ENCODE measurements around the gene B3GALT6. TPM values are rescaled to one million over a fixed set of nuclear protein-coding genes. Genes with fewer than 3 reads are reported as not detected.

B3GALT6 gene
- total RNA-seq, 1 experiment from 2014 or later = 46.4 TPM

GRCh38 chr1:1215881-1216605 lies 16.0 kb upstream of the B3GALT6 start:
- peaks cover 2% of the 10 kb centered on the region; the same call in 1 of the 2 replicates for H3K36me3 ChIP-seq (ENCODE audit: control insufficient read depth, insufficient read depth, low read length)
- H3K4me3 ChIP-seq (ENCODE audit: low read depth in 2 of 2, low read length in 2 of 2) = no peak overlapping the region
- intact Hi-C loops (cut with micrococcal nuclease; ENCODE audit: unreplicated experiment) = no loop called here
- ChIA-PET POLR2A (interaction anchor here (0.5 kb wide), 1 partner anchor 36 kb away, joined by 5 read pairs; no protein-coding TSS in a partner anchor), CTCF (no interaction called here)
- no peaks in the 10 kb centered on the region for H3K9me3 ChIP-seq (ENCODE audit: control insufficient read depth, insufficient read depth, low read depth, low read length)
- TF ChIP-seq POLR2AphosphoS5 (IDR thresholded peaks at IDR 0.05; ENCODE audit: low read depth, low read length) (no peak), TCF7L2 (IDR thresholded peaks at IDR 0.05; ENCODE audit: low read depth, low read length) (no peak), REST (IDR thresholded peaks at IDR 0.05; ENCODE audit: insufficient read depth in 1 of 2, low read depth in 2 of 2, low read length in 1 of 2) (no peak), SIN3A (IDR thresholded peaks at IDR 0.05; ENCODE audit: borderline replicate concordance, insufficient read depth, low read depth, low read length) (no peak)
- TF ChIP-seq, protein P1, sequence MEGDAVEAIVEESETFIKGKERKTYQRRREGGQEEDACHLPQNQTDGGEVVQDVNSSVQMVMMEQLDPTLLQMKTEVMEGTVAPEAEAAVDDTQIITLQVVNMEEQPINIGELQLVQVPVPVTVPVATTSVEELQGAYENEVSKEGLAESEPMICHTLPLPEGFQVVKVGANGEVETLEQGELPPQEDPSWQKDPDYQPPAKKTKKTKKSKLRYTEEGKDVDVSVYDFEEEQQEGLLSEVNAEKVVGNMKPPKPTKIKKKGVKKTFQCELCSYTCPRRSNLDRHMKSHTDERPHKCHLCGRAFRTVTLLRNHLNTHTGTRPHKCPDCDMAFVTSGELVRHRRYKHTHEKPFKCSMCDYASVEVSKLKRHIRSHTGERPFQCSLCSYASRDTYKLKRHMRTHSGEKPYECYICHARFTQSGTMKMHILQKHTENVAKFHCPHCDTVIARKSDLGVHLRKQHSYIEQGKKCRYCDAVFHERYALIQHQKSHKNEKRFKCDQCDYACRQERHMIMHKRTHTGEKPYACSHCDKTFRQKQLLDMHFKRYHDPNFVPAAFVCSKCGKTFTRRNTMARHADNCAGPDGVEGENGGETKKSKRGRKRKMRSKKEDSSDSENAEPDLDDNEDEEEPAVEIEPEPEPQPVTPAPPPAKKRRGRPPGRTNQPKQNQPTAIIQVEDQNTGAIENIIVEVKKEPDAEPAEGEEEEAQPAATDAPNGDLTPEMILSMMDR (IDR thresholded peaks at IDR 0.05) = no peak
- no peak for DNase-seq (ENCODE audit: low read depth, low spot score)
- peak; percentile 24; the same call in 1 of the 2 replicates for ATAC-seq
- H3K4me1 ChIP-seq (ENCODE audit: control insufficient read depth, insufficient read depth, low read length) = no peaks in the 10 kb centered on the region
- no peaks in the 10 kb centered on the region for H3K27me3 ChIP-seq (ENCODE audit: control insufficient read depth, insufficient read depth, low read length)
- in situ Hi-C loops (cut with HindIII; ENCODE audit: low pct_unique_long_range_greater_than_20kb, low sequenced_read_pairs) = no loop called here
- no TSS peak for BruUV-seq (replicated peaks)
- no peak overlapping the region for H3K27ac ChIP-seq (ENCODE audit: low read length)

GRCh38 chr1:1216770-1217620 lies 15.0 kb upstream of the B3GALT6 start:
- in situ Hi-C loops (cut with HindIII; ENCODE audit: low pct_unique_long_range_greater_than_20kb, low sequenced_read_pairs) (no loop called here), intact Hi-C loops (cut with micrococcal nuclease; ENCODE audit: unreplicated experiment) (no loop called here)
- no peaks in the 10 kb centered on the region for H3K4me1 ChIP-seq (ENCODE audit: control insufficient read depth, insufficient read depth, low read length)
- H3K4me3 ChIP-seq (ENCODE audit: low read depth in 2 of 2, low read length in 2 of 2) = no peak overlapping the region
- no peak overlapping the region for H3K27ac ChIP-seq (ENCODE audit: low read length)
- DNase-seq (ENCODE audit: low read depth, low spot score) (no peak), ATAC-seq (no peak)
- TF ChIP-seq, protein P1 (IDR thresholded peaks at IDR 0.05) = no peak
- no peak for TF ChIP-seq POLR2AphosphoS5 (IDR thresholded peaks at IDR 0.05; ENCODE audit: low read depth, low read length)
- no peak for TF ChIP-seq TCF7L2 (IDR thresholded peaks at IDR 0.05; ENCODE audit: low read depth, low read length)
- TF ChIP-seq REST (IDR thresholded peaks at IDR 0.05; ENCODE audit: insufficient read depth in 1 of 2, low read depth in 2 of 2, low read length in 1 of 2) = no peak
- TF ChIP-seq SIN3A (IDR thresholded peaks at IDR 0.05; ENCODE audit: borderline replicate concordance, insufficient read depth, low read depth, low read length) = no peak
- peaks cover 2% of the 10 kb centered on the region; the same call in 1 of the 2 replicates for H3K36me3 ChIP-seq (ENCODE audit: control insufficient read depth, insufficient read depth, low read length)
- H3K27me3 ChIP-seq (ENCODE audit: control insufficient read depth, insufficient read depth, low read length) = no peaks in the 10 kb centered on the region
- BruUV-seq (replicated peaks) = TSS peak; percentile 91
- ChIA-PET POLR2A (no interaction called here), CTCF (interaction anchor here (0.7 kb wide), 1 partner anchor 233 kb away, joined by 3 read pairs; no protein-coding TSS in a partner anchor)
- no peaks in the 10 kb centered on the region for H3K9me3 ChIP-seq (ENCODE audit: control insufficient read depth, insufficient read depth, low read depth, low read length)

Measured in Panc1 (cell line).